GM10266 (cell line): Measurements from ENCODE around the gene TMEM80.

Source experiments
- DNase-seq: peaks from one replicate; pipeline ENCODE4 v3.0.0; 2012; ENCODE audit errors: extremely low spot score
- CTCF ChIP-seq: IDR thresholded peaks from 2 replicates; pipeline ENCODE4 v1.5.1; 2012; ENCODE audit warnings: mild to moderate bottlenecking, low read depth; ENCODE audit not compliant: control insufficient read depth, insufficient read depth; ENCODE audit errors: missing control alignments

TMEM80 gene

GRCh38 chr11:665704-666281 is 29.8 kb upstream of the TMEM80 start:
- DNase-seq = no peak
- no peak for TF ChIP-seq CTCF

- DNase-seq = no peak
- TF ChIP-seq CTCF = no peak
These were observed 21.8 kb upstream of the TMEM80 start for GRCh38 chr11:673866-674265.

GRCh38 chr11:674406-674805 is 21.2 kb upstream of the TMEM80 start:
- TF ChIP-seq CTCF = no peak
- no peak for DNase-seq

- no peak for TF ChIP-seq CTCF
- DNase-seq = no peak
These were observed 17.3 kb upstream of the TMEM80 start for GRCh38 chr11:678297-678696.

GRCh38 chr11:679271-680207 is 16.1 kb upstream of the TMEM80 start:
- TF ChIP-seq CTCF = no peak
- no peak for DNase-seq

GRCh38 chr11:680476-680875 is 15.1 kb upstream of the TMEM80 start:
- DNase-seq = no peak
- no peak for TF ChIP-seq CTCF

- no peak for DNase-seq
- TF ChIP-seq CTCF = no peak
These were observed 14.6 kb upstream of the TMEM80 start for GRCh38 chr11:680970-681369.
